Measurements from ENCODE around the gene KIF4A.

Gene KIF4A

DNA sequence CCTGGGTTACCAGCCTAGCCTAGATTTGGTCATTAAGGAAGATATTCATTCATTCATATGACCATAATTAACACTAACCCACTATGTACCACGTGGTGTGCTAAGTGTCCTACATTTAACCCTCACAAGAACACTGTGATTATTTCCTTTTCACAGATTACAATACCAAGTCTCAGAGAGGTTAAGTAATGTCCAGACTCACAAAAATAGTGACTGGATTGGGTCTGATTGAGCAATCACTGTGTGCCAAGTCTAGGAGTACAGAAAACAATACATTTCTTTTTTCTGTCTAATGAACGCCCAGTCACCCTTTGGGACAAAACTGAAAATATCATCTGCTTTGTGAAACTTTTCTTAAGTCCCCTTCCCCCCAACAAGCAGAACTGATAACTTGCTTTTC is 147.1 kb downstream of the KIF4A start:
- no peak for DNase-seq (ENCODE audit: low read depth, low spot score)

DNA sequence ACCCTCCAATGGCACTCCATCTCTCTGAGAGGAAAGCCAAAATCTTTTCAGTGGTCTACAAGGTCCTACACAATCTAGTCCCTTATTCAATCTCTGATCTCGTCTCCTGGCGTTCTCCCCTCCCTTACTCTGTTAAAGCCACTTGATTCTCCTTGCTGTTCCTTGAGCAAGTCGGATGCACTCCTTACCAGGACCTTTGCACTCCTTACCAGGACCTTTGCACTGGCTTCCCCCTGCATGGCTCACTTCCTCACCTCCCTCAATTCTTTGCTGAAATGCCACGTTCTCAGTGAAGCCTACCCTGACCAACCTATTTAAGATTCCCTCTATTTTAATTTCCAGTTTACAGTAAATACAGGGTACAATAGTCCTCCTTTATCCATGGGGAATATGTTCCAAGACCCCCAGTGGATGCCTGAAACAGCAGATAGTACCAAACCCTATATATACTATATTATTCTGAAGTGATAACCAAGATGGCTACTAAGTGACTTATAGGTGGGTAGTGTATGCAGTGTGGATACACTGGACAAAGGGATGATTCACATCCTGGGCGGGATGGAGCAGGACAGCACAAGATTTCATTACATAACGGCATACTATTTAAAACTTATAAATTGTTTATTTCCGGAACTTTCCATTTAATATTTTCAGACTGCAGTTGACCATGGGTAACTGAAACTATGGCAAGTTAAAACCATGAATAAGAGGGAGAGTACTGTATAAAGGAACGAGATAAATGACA is 148.2 kb downstream of the KIF4A start:
- DNase-seq (ENCODE audit: low read depth, low spot score) = no peak

DNA sequence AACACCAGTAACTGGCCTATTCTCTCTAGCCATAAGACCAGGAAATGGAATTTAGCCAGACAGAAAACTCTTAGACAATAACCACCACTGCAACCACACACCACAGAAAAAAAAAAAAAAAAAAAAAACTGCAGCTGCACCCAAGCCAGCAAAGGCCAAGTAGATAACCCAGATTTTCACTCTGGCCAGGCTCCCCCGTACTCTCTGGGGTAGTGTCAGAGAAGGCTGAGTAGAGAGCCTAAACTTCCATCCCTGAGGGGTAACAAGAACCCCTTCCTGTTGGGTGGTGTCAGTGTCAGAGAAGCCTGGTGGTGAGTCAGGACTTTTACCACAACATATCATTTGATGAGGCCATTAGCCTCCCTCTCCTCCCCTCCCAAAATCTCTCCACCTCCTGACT is 149.1 kb downstream of the KIF4A start:
- peak; percentile 26 for DNase-seq (ENCODE audit: low read depth, low spot score)

DNA sequence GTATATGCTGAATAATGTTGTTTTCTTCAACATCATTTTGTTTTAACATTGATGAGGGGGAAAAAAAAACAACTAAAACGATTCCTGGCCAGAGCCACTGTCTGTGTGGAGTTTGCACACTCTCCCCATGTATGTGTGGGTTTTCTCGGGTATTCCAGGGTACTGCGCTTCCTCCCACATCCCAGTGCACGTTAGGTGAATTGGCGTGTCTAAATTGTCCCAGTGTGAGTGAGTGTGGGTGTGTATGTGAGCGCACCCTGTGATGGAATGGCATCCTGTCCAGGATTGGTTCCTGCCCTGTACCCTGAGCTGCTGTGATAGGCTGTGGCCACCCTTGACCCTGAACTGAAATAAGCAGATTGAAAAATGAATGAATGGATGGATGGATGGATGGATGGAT is 152.3 kb downstream of the KIF4A start:
- no peak for DNase-seq (ENCODE audit: low read depth, low spot score)

DNA sequence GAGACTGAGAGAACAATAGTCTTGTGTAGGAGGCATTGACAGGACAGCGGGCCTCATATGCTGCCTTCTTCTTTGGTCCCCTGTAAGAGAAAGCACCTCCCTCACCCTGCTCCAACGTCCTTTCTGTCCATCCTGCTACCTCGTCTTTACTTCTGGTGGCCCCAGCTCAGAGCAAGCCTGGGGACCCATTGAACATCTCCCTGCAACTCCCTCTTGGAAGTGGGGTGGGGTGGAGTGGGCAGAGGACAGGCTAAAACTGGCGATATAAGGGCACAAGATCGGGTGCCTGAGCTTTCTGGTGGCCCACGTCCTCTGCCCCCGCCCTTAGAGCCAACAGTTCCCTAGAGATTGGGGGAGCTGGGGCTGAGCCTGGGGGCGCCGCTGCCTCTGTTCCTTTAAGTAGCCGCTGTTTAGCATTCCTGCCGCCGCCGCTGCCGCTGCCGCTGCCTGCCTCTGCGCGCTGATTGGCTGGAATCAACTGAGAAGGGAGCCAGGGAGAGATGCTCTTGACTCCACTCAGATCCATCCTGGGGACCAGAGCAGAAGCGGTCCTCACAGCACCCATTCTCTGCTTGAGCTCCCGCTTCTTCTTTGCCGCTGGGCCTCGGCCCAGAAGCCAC is 154.5 kb downstream of the KIF4A start, which contains the start of gene DLG3:
Gene DLG3 (plus strand): TSS at position 510 of the 620 bp plus-strand sequence. CDS start 367 bp downstream, outside the sequence.
- peak; percentile 70 for DNase-seq (ENCODE audit: low read depth, low spot score)

DNA sequence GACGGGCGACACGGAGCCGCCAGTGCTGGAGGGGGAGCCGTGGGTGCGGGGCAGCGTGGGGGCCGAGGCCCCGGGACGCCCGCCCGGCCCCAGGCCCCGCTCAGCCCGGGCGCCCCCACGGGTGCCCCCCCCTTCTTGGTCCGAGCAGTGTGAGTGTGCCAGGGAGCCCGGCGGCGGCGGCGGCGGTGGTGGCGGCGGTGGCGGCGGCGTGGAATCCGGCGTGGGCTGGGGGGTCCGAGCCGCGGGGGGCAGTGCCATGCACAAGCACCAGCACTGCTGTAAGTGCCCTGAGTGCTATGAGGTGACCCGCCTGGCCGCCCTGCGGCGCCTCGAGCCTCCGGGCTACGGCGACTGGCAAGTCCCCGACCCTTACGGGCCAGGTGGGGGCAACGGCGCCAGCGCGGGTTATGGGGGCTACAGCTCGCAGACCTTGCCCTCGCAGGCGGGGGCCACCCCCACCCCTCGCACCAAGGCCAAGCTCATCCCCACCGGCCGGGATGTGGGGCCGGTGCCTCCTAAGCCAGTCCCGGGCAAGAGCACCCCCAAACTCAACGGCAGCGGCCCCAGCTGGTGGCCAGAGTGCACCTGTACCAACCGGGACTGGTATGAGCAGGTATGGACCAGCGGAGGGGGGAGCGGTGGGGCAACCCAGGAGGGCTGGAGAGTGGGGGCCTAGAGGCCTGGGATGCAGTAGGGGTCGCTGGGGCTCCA is 155.2 kb downstream of the KIF4A start:
- no peak for DNase-seq (ENCODE audit: low read depth, low spot score)

DNA sequence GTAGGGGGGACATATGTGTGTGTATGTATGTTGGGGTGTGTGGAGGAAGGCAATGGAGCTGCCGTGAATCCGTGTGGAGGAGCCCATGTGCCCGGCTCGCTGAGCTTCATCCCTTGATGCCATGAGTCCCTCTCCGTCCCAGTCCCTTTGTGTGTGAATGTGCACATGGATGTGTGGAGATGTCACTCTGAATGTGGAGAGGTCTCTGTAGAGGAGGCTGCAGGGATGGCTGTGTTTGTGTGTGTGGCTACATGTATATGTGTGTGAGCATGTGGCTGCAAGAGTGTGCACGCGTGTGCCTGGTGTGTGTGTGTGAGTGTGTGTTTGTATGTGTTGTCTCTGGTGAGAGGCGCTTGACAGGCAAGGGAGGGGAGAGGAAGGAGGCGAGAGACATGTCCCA is 156.0 kb downstream of the KIF4A start:
- DNase-seq (ENCODE audit: low read depth, low spot score) = no peak

DNA sequence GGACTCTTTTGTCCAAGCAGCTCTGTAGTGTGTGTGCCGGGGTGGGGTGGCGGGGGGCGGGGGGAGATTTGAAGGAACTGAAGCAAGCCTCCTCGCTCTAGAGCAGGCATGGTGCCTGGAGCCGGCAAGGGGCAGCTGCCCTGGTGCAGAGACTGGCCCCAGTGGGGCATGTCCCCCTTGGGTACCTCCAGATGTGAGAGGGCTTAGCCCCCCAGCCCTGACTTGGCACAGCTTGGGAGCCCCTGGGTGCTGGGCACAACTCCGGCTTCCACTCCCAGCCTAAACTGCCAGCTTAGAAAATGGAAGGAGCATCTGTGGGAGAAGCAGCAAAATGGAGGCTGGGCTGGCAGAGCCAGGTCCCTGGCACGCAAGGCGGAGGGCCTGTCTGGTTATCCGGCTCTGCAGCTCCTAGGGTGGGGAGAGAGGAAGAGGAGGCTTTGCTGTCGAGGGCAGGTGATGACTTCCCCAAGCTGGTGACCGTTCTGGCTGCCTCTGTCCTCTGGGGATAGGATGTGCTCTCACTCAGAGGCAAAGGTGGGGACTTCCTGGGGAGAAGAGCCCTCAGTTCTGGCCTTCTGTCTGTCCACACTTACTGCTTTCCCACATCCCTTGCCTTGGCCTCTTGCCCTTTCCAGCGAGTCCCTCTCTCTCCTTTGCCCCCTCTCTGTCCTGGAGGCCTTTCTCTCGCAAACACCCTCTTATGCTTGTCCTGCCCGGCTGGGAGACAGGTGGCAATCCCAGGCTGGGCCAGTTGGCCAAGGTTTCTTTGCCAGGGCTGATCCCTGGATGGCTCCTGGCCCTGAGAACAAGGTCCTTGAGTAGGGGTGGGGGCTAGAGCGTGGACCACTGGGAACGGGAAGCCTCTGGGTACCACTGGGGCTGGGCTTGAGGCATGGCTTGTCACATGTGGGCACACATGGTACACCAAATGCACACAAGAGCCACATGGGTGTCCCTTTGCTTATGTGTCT is 156.8 kb downstream of the KIF4A start:
- no peak for DNase-seq (ENCODE audit: low read depth, low spot score)

DNA sequence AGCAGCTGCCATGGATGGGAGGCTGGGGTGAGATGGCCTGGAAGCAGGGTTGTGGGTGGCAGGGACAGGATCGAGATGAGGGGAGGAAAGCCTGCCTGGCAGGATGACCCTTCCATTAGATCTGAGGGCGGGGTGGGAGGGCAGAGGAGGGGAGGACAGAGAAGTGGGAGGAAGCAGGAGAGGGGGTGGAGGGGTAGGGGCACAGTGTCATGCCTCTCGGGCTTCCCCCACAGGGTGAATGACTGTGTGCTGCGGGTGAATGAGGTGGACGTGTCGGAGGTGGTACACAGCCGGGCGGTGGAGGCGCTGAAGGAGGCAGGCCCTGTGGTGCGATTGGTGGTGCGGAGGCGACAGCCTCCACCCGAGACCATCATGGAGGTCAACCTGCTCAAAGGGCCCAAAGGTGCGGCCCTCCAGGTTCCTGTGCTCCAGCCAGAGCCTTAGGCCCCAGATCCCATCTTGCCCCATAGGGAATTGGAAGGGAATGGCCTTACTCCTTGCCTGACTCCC is 159.6 kb downstream of the KIF4A start:
- DNase-seq (ENCODE audit: low read depth, low spot score) = no peak

DNA sequence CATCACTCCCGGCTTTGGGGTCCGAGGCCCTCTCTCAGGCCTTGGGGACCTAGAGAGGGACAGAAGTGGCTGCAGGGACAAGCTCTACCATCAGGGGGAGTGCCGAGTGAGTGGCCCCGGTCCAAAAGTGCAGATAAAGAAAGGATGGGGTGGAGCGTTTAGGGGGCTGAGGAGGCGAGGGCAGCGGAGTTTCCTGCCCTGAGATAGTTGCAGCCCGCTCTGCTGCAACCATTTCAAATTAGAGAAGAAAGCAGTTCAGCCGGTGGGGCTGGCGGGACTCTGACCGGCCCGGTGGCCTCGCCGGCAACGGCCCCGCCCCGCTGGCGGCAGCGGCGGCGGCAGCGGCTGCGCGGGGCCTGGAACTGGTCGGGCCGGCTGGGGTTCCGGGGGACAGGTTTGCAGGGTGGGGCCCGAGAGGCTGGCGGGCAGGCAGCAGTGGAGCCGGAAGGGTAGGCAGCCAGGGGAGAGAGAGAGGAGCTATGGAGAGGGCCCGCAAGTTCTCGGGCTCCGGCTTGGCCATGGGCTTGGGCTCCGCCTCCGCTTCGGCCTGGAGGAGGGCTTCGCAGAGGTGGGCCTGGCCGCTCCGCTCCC is 162.3 kb downstream of the KIF4A start:
- peak; percentile 64 for DNase-seq (ENCODE audit: low read depth, low spot score)

DNA sequence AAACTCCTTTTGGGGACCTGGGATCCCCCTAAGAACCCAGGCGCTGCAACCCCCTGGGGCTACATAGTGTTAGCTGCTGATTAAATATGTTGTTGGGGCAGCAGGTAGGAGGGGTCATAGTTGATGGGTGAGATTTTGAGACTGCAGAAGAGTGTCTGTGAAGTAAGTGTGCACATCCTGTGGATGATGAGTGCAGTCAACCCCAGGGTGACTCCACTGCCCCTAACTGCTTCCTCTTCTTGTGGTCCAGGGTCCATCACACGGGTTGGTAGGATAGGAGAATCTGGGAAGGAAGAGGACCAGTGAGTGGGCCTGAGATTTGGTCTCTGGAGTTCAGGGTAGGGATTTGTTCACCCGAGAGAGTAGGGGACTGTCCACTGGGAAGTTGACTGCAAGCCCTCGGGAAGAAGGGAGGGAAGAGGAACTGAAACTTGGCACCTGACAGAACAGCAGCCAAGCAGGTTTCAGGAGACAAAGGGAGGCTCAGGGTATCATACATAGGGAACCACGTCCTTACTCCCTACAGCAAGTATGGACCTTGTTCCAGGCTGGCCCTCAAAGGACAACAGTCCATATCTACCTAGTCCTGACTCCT is 163.2 kb downstream of the KIF4A start:
- no peak for DNase-seq (ENCODE audit: low read depth, low spot score)

DNA sequence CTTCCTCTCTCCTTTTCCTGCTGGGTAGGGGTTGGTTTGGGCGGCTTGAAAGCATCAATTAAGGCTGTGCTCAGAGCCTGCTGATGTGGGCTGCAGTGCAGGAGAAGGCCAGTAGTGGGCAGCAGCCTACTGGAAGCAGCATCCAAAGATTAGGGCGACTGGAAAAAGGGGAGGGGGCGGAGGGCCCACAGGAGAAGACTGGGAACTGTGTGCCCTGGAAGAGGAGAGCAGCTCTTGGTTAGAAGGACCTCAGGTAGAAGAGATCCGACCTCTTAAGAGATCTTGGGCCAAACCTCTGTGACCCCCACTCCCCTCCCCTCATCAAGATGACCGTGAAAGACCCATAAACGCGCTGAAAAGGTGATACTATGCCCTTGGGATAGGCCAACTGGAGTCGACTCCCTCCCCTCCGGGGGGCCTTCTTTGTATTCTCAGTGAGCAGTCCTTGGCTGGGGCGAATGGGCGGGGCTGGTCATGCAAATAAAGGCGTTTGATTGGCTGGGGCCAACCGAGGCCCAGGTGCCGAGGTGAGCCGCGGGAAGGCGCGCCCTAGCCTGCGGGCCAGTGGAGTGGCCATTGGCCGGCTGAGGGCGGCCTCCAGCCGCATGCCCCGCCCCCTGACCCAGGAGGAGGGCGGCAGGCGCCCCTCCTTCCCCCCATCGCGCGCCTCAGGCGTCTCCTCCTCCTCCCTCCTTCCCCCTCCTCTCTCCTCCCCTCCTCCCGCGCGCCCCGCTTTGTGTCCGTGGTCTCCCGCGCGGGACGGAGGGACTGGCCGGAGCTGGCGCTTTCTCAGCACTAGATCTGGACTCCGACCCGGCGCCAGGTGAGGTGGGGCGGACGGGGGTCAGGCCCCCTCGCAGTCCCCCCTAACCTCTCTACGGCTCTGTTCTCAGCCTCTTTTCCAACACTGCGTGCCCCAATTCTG is 164.8 kb downstream of the KIF4A start:
- DNase-seq (ENCODE audit: low read depth, low spot score) = peak; percentile 86

DNA sequence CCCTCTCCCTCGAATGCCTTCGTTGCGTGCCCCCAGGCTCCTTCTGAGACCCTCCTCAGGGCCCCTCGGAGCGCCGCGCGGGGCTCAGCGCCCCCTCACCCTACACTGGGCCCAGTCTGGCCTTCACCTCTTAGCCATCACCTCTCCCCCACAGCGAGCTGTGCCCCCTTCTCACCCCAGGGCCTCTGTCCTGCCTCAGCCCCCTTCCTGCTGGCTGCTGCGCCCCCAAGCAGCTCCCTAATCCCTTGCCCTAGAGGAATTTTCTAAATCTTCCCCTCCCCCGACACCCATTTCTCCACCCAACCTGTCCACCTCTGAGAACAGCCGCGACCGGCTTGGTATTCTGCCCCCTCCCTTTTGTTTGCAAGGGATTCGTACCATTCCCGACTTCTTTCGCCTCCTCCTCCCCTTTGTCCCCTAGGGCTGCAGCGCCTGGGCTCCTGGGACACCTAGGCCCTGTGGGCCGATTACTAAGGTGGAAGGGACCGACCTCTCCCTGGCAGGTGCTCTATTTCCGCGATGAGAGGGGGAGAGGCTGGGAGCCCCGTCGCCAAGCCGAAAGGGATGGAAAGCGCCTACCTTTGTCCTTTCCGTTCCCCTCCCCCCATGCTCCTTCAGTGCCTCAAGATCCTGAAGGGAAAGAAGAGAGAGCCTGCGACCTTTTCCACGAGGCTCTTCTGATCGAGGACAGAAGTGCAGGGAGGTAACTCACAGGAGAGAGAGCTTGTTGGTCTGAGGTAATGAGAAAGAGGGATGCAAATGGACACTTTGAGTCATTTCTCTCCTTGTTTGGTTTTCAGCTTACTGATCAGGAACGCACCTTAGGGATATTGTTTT is 165.7 kb downstream of the KIF4A start:
- DNase-seq (ENCODE audit: low read depth, low spot score) = no peak

DNA sequence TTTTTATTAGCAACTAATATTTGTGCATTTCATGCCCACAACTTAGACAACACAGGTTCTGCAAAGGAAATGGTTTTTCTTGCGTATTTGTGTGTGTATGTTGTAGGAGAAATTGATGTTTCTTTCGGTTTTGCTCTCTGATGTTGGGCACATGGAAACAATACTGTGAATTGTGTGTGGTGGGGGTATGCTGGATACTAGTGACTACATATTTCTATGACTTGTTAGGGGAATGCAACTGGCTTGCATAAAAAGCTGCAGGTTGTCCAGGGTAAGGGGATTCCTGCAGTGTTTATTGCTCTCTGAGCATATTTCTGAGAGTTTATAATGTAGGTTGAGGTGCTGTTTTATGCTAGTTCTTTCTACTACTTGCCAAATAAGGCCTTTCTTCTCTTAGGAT is 166.4 kb downstream of the KIF4A start:
- DNase-seq (ENCODE audit: low read depth, low spot score) = no peak

DNA sequence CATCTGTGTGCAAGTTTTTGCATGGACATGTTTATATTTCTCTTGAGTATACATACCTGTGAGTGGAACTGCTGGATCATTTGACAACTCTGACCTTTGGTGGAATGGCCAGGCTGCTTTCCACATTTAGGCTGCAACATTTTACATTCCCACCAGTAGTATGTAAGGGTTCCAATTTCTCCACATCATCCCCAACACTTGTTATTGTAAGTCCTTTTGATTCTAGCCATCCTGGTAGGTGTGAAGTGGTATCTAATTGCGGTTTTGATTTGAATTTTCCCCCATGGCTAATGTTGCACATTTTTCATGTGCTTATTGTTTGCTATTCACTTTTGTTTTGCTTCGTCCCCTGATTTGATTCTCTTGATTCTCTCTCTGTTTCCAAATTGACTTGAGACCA is 171.1 kb downstream of the KIF4A start:
- DNase-seq (ENCODE audit: low read depth, low spot score) = no peak

DNA sequence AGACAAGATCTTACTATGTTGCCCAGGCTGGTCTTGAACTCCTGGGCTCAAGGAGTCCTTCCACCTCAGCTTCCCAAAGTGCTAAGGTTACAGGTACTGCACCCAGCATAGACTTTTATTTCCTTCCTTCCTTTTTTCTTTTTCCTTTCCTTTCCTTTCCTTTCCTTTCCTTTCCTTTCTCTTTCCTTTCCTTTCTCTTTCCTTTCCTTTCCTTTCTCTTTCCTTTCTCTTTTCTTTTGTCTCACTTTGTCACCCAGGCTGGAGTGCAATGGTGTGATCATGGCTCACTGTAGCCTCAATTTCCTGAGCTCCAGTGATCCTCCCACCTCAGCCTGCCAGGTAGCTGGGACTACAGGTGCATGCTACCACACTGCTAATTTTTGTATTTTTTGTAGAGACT is 174.1 kb downstream of the KIF4A start:
- DNase-seq (ENCODE audit: low read depth, low spot score) = no peak

DNA sequence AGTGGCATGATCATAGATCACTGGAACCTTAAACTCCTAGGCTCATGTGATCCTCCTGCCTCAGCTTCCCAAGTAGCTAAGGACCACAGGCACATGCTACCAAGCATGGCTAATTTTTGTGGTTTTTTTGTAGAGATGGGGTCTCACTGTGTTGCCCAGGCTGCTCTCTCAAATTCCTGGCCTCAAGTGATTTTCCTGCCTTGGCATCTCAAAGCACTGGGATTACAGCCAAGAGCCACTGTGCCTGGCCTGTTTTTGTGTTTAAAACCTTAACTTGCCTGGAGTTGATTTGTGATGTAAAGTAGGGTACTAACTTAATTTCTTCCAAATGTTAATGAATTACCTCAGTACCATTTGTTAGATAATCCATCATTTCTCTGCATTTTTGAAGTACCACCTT is 177.1 kb downstream of the KIF4A start:
- no peak for DNase-seq (ENCODE audit: low read depth, low spot score)

DNA sequence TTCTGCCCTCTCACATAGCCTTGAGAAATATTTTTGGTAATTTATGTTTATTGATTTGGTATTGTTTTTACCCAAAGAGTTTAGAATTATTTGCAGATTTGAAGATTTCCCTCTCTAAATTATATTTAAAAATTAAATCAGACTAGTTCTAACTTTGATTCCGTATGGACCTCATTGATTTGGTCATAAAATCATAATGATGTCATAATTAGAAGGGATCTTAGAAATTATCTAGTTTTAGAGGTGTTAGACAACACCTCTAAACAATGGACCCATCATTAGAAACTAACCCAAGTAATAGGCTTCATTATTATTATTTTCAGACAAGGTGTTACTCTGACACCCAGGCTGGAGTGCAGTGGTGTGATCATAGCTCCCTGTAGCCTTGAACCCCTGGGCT is 178.8 kb downstream of the KIF4A start:
- DNase-seq (ENCODE audit: low read depth, low spot score) = no peak
